Hippocampal formation (tissue), 2 donors: ENCODE data around the gene GYS2.
"Not testable (repeated sequence)": the region's sequence is repeated elsewhere in the genome, so short reads cannot be mapped to it uniquely, and the experiment has no call there.

Experiments used
- DNase-seq, 2 donors: peaks; one replicate each; lab custom pipeline; 2025; lab: John Stamatoyannopoulos, UW

Gene GYS2

DNA sequence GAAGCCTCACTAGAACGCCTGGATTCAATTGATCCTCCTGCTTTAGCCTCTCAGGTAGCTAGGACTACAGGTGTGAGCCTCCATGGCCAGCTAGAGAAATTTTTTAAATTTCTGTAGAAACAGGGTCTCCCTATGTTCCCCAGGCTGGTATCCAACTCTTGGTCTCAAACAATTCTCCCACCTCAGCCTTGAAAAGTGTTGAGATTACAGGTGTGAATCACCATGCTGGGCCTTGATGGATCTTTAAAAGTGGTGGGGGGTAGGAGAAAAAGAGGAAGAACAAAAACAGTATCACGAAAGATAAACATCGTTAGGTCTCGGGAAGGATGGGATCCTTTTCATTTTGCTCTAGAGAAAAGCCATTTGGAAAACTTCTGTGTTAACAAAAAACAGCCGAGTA lies 4.5 kb downstream of the GYS2 start:
- DNase-seq, result no peak

DNA sequence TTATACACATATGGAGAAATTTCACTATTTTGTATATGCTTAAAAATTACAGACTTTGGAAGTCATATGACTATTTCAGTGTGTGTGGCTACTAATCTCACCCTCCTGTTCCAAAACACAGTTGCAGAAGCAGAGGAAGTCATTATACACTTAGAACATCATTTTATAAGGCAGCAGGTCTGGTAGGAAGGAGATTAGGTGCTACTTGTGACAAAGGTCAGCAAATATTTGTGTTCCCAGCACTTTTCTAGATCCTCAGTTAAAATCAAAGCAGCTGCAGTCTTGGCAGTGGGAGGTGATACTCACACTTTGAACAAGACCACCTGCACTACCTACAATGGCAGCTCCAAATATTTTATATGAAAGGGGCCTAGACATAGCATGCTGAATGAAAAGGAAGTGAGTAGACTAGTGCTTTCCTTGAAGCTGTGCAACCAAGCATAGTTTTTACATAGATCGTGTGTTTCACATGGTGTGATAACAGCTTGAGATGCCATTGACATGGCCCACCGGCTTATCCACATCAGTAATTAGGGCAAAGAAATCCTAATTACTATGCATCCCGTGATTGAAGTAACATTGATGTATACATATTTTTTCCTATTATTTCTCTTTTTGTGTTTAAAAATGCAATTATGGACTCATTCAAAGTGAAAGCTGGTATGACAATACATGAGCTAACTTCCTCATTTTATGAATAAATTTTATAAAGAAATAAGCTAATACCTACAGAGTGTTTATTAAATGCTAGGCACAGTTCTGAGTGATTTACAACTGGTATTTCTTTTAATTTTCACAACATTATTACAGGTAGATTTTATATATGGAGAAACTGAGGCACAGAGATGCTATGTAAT lies 5.3 kb downstream of the GYS2 start:
- no peak for DNase-seq

DNA sequence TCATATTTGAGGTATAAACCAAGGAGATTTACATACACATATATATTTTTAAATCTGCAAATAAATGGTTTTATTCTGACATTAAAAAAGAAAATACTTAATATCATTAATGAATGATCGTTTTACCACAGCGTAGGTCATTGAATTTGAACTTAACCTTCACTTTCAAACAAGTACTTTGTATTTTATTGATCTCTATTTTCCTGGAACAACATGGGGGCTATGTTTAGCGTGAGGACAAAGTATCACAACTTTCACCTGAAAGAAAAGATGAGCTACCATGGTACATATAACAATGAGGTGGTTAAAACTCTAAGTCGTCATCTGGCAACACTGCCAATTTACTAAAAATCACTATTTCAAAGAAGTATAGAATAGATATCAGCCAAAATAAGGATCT lies 6.0 kb downstream of the GYS2 start:
- no peak for DNase-seq

DNA sequence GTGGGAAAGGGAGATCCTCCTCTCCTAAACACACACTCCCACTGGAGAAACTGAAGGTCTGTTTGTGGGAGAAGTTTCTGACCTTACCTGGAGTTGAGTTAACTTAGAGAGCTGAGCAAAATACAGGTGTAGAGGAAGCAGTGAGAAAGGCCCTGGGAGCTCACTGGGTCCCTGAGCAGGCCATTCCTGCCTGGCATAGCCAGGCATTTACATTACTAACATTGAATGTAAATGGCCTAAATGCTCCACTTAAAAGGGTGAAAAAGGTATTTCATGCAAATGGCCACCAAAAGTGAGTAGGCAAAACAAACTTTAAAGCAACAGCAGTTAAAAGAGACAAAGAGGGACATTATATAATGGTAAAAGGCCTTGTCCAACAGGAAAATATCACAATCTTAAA lies 9.3 kb downstream of the GYS2 start:
- not testable (repeated sequence) for DNase-seq

DNA sequence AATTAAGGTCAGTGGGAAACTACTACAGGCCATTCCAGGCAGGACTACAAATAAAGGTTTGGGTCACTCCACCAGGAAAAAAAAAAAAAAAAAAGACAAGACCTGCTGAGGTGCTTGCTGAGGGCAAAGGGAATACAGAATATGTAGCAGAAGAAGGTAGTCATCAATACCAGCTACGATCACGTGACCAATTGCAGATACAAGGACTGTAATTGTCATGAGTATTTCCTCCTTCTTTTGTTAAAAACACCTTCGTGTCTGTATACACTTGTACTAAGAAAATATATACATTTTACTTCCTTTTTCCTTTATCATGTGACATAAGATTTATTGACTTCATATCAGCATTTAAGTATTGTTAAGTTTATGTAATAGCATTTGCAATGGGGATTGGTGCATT lies 19.2 kb downstream of the GYS2 start:
- no peak for DNase-seq

DNA sequence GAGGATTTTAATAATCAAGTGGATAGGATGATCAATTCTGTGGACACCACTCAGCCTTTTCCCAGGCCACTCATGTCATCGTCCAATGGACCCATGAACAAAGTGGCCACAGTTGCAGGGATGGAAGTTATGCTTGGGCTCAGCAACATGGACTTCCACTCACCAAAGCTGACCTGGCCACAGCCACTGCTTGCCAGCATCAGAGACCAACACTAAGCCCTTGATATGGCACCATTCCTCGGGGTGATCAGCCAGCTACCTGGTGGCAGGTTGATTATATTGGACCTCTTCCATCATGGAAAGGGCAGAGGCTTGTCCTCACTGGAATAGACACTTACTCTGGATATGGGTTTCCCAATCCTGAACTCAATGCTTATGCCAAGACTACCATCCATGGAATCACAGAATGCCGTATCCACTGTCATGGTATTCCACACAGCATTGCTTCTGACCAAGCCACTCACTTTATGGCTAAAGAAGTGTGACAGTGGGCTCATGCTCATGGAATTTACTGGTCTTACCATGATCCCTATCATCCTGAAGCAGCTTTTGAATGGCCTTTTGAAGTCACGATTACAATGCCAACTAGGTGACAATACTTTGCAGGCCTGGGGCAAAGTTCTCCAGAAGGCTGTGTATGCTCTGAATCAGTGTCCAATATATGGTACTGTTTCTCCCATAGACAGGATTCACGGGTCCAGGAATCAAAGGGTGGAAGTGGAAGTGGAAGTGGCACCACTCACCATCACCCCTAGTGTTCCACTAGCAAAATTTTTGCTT lies 20.1 kb downstream of the GYS2 start:
- not testable (repeated sequence) for DNase-seq

DNA sequence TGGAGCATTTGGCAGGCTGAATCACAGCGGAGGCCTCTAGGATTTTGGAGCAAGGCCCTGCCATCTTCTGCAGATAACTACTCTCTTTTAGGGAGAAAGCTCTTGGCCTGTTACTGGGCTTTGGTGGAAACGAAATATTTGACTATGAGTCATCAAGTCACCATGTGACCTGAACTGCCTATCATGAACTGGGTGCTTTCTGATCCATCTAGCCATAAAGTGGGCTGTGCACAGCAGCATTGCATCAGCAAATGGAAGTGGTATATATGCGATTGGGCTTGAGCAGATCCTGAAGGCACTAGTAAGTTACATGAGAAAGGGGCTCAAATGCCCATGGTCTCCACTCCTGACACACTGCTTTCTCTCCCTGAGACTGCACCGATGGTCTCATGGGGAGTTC lies 21.1 kb downstream of the GYS2 start:
- no peak for DNase-seq

DNA sequence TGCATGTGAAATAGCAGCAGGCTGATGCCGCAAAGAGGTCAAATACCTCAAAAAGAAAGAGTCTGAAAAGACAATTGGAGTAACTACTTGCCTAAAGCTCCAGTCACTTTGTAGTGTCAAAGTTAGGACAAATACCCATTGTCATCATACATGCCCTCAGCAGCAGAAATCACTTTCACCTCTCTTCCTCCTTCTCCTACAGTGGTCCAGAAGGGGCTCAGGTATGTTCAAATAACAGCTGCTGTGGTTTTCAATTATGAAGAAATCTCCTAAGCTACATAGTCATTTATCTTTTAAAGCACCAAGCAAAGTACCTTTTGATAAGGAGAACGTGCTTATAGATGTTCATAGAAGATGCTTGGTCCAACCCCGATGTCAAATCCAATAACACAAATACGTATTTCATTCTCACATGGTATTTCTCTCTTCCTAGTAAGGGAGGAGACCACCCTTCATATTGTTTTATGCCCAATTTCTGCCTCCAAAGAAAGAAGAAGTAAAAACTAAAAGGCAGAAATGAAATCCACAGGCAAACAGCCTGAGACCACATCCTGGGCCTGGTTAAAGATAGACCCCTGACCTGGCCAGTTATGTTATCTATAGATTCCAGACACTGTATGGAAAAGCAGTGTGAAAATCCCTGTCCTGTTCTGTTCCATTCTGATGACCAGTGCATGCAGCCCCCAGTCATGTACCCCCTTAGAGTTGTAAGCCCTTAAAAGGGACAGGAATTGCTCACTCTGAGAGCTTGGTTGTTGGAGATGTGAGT lies 23.7 kb downstream of the GYS2 start:
- no peak for DNase-seq

DNA sequence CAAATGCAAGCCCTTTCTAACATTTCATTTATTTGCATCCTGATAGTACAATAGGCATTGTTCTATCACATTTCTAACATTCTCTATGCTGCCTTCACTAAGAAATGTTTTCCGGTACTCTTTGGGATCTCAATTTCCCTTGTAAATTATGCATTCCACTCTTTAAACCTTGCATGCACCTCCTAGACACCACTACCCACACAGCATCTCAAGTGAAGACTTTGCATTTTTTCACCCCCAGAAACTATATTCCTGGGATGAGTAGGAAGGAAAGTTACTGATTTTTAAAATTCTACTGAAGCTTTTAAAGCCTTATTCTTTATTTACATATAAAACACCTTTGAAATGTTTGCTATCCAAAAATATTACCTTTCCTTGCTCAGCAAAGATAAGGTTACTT lies 27.1 kb downstream of the GYS2 start:
- no peak for DNase-seq

DNA sequence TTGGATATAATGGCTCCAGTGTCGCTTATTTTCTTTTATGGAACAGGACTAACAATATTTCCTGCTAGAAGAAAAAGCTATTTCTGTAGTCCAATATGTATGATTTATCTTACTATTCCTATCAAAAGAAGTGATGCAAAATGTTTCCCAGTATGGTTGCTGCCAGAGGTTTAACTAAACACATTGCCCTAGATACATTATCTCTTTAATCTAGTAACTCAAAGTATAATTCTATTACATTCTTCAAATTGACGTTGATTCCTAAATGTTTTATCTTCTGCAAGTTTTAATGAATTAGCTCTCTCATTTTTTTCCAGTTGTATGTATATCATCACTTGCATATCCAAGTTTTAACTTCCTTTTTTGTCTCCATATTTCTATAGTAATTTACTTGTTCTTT lies 28.2 kb downstream of the GYS2 start:
- no peak for DNase-seq

DNA sequence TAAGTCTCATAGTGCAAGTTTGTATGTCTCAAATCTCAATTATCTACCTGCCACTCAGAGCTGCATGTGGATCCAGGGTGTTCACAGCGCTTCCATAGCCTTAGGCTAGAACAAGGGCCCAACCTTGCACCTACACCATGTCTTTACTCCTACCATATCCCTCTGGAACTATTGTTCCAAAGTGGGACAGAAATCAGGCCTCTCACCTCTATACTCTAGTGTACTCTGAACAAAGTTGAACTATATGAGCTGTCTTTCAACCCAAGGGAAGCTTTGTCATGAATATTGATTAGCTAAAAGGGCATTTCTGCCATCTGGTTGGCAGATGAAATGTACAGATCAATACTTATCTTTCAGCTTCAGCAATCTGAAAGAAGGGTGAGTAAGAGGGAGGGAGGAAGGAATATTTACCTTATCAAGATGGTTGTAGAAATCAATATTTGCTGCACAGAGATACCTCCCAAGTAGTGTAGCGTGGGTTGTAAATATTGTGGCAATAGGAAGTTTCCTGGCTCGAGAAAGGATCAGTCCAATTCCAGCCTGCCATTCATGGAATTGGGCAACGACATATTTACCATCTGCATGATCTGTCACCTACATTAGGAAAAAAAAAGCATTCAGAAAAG lies 30.8 kb downstream of the GYS2 start:
- DNase-seq, result no peak

DNA sequence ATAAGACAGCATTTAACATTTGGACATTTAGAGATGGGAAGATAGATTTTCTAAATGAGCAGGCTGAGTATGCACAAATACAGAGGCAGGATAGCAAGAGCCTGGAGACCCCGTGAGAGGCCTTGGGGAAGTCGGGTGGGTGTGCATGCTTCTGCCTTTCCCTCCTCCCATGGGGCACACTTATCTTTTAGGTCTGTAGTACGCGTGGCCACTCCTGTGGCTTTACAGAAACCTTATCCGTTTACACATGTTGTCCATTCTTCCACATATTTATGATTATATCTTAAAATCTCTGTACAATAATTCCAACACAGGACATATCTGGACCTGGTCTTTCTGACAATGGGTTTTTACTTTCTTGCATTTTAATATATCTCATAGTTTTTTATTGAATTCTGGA lies 33.6 kb downstream of the GYS2 start:
- no peak for DNase-seq

DNA sequence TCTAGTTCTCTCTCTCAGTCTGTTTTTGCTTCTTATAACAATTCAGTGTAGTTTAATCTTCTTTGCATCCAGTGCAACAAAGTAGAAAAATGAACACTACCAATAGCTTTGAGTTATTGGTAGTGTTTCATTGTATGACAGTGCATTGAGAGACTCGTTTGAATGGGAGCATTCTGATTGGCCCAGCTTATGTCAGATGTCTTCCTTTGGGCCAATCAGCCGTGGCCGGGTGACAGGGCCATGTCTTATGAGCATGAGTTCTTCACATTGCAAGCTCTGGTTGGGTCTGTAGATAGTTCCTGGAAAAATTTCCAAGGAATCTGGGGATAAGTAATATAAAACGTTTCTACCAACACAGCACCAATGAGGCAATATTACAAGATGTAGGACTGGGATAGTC lies 36.5 kb downstream of the GYS2 start:
- no peak for DNase-seq

DNA sequence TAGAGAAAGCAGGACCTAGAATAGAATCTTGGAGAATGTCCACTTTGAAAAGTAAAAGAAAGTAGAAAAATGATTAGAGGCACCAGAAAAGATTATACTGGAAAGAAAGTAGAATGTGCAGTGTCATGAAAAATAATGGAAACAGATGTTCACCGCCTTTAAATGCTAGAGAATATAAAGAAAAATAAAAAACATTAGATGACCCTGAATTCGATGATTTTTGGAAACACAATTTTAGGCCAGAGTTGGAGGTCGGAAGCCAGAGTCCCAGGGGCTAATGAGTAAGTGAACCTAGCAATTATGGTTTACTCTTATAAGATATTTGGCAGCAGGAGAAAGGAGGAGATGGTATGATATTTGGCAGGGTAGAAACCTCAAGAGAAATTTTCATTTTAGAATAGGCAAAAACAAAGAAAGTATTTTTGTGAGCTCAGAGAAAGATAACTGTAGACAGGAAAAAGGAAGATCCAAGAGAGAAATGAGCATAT lies 37.7 kb downstream of the GYS2 start:
- no peak for DNase-seq

DNA sequence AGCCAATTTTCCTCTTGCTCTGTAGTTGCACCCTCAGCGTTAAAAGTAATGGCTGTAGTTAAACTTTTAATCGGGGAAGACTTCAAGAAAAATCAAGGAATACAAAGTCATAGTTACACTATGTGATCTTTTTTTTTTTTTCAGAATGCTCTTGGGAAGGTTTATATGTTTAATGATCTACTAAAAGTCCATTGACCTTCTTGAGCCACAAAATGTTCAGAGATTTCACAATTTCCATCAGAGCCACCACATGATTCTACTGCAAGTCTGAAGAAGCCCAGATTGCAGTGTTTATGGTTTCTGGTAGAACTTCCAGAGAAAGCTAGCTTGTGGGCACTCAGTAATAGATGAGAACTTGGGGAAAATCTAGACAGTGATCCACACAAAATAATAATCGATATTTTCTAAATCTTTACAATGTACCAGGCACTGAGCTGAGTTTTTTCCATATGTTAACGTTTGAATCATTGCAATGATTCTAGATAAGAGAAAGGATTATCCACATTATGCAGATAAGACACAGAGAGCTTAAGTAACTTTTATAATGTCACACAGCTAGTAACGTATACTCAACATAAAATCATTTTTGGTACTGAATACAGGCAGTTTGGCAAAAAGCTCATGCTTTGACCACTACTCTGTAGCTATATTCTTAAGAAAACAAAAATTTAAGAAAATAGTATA lies 38.3 kb downstream of the GYS2 start:
- DNase-seq, result no peak

DNA sequence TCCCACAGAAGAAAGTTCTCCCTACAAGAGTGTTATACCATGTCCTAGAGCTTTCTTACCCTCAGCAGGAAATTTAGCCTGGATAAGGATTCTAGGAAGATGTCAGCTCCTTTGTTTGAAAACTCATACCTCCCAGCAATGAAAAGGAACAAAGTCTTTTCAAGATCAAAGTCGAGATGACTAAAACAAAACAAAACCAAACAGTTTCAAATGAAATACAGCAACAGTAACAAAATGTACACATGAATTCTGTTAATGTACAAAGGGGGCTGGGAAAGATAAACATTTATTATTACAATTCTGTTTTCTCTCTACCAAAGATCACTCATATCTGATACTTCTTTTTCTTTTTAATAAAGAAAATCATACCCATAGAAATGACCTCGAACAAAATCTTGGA lies 41.8 kb downstream of the GYS2 start:
- DNase-seq, result no peak

DNA sequence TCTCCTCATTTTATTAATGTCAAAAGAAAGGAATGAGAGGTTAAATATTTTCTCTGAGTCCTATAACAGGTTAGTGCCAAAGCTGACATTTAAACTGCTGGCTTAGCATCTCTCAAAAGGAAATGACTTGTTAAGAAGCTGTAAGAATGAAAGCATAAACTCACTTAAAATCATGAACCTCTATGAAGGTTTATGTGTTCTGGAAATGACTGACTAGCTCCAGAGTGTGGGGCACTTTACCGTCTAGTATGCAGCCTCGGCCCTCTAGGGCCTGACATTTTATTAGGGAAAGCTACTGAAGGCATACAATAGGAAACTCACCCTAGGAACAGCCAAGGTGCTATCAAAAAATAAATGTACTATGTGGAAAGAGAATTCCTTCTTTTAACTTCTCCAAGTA lies 43.5 kb downstream of the GYS2 start:
- DNase-seq, result no peak

DNA sequence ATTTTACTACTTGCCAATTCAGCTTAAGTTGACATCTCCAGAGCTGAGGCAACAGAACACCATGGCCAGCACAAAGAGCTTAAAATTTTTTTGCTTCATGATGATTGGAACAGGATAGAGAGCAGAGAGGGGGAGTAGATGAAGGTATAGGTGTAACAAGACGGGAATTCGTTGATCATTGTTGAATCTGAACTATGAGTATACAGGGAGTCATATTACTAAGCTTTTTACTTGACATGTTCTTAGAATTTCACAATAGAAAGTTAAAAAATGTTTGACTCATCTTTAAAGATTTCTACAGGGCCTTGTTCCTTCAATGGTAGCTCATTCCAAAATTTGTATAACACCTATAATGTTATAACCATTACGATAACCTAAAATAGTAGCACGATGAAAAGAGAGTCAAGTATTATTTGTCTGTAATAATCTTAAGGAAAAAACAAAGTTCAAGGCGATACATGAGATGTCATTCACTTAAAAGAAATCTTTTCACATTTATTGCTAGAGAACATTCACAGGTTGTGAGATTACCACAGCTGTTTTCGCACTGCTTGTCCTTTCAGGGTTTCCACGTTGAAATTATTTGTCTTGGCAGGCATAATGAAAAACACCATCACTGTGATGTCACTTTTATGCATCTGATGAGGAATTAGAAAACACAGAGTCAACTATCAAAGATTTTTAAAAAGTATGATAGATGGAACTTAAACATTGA lies 44.6 kb downstream of the GYS2 start:
- no peak for DNase-seq

DNA sequence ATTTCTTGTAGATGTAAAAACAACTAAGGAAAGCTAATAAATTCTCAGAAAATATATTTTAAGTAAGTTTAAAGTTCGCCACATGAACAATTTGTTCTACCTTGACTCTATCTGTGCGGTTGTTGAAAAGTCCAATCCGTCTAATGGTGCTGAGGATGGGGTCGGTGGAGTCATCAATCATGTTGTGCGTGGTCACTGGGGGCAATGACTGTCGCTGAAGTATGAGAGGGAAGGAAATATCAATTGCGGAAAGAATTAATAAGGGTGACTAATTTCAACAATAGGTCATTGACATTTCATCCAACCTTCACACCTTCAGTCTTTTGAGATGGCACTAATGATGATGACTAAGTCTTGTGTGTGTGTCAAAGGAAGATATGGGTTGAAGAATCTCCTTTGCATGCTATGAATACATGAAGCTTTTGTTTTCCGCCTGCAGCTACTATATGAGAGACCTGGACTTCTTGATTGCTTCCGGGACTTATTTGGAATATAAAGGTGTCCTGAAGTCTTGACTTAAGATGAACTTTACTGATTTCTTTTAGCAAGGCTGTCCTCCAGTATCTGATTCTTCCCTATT lies 46.5 kb downstream of the GYS2 start:
- DNase-seq, result no peak

DNA sequence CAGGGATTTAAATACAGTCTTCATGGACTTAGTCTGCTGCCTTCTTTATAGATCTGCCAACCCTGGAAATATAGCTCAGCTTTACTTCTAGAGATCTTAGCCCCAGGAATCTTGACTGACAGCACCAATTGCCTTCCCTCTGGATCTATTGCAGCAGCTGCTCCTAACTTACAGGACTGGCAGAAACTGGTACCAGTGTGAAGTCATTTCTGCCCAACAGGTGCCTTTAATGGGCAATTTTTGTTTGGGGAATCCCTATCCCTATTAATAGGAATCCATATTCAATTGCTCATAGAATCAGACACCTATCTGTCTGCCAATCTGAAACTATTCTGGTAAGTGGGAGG lies 51.3 kb downstream of the GYS2 start:
- DNase-seq, result no peak
